Vagina (tissue), 2 donors: ENCODE data around the gene SULT4A1. TPM values are rescaled to one million over a fixed set of nuclear protein-coding genes. Genes with fewer than 3 reads are reported as not detected.
A peak's percentile ranks its signal among the peaks of the same experiment; 100 is the strongest.

Experiments used
- DNase-seq, 2 donors: peaks; one replicate each; pipeline ENCODE4 v3.0.0-alpha.2; 2017; ENCODE audit errors: extremely low spot score in 2 of 2
- H3K27ac ChIP-seq: fragments of 200-600 bp; sonication (generic); one replicate; pipeline ENCODE4 v1.5.1; 2019
- H3K27me3 ChIP-seq: fragments of 200-600 bp; sonication (generic); one replicate; pipeline ENCODE4 v1.5.1; 2019
- H3K36me3 ChIP-seq, 2 donors: fragments of 200-600 bp; sonication (generic); one replicate each; pipeline ENCODE4 v1.5.1; 2017 to 2019
- H3K4me1 ChIP-seq: fragments of 200-600 bp; sonication (generic); one replicate; pipeline ENCODE4 v1.5.1; 2019
- H3K4me3 ChIP-seq, 2 donors: fragments of 200-600 bp; sonication (generic); 1 replicate in 1 of 2; 2 replicates in 1 of 2; pipeline ENCODE4 v1.5.1; 2016 to 2019
- H3K9me3 ChIP-seq: fragments of 200-600 bp; sonication (generic); one replicate; pipeline ENCODE4 v1.5.1; 2019
- POLR2A ChIP-seq, 2 donors: fragments of 450-650 bp; IDR thresholded peaks; one replicate each; pipeline ENCODE4 v1.6.1; 2017; ENCODE audit warnings: antibody characterized with exemption in 2 of 2, mild to moderate bottlenecking in 2 of 2, moderate library complexity in 2 of 2
- POLR2AphosphoS5 ChIP-seq, 2 donors: sonication (generic); formaldehyde crosslinking; IDR thresholded peaks; one replicate each; pipeline ENCODE4 v1.9.0; 2017; ENCODE audit warnings: antibody characterized with exemption in 2 of 2, mild to moderate bottlenecking in 2 of 2, low read depth in 1 of 2; ENCODE audit not compliant: insufficient read depth in 1 of 2
- intact Hi-C: fragments of 100-400 bp; cut with DNase I; formaldehyde crosslinking; loops from one replicate; pipeline ENCODE4 v1.15.1; 2023
- total RNA-seq: library from RNA; depleted of rRNA; stranded (reverse); fragments of >200 nt; gene quantifications from one replicate; pipeline ENCODE4 v1.2.3, GENCODE V29; 2016
- TF ChIP-seq, protein P1 (sequence below), 3 experiments: fragments of 450-650 bp in 2 of 3; fragments of 200-600 bp in 1 of 3; sonication (generic) in 1 of 3; IDR thresholded peaks; one replicate each; pipeline ENCODE4 v1.5.1; 2017 to 2019; ENCODE audit warnings: antibody characterized with exemption in 3 of 3, mild to moderate bottlenecking in 2 of 3, moderate library complexity in 2 of 3

The SULT4A1 gene
- total RNA-seq, 1 donor from 2014 or later: 3.2 TPM

DNA sequence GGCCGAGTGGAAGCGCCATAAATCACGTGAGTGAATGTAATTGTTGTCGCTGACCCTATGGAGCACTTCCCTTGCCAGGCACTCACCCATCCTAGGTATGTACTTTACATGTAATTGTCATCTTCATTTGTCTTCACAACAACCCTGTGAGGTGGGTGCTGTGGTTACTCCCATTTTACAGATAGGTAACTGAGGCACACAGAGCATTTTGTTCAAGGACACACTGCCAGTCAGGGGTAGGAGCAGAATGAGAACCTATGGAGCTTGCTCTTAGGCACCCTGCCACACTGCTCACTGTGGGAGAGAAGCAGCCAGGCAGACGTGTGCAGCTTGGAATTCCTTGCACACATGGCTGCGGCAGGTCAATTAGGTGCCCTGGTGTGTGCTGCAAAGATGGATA is 49.4 kb downstream of the SULT4A1 start:
- intact Hi-C loops: no loop called here
- TF ChIP-seq, protein P1, sequence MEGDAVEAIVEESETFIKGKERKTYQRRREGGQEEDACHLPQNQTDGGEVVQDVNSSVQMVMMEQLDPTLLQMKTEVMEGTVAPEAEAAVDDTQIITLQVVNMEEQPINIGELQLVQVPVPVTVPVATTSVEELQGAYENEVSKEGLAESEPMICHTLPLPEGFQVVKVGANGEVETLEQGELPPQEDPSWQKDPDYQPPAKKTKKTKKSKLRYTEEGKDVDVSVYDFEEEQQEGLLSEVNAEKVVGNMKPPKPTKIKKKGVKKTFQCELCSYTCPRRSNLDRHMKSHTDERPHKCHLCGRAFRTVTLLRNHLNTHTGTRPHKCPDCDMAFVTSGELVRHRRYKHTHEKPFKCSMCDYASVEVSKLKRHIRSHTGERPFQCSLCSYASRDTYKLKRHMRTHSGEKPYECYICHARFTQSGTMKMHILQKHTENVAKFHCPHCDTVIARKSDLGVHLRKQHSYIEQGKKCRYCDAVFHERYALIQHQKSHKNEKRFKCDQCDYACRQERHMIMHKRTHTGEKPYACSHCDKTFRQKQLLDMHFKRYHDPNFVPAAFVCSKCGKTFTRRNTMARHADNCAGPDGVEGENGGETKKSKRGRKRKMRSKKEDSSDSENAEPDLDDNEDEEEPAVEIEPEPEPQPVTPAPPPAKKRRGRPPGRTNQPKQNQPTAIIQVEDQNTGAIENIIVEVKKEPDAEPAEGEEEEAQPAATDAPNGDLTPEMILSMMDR (IDR thresholded peaks at IDR 0.05): no peak
- TF ChIP-seq POLR2A (IDR thresholded peaks at IDR 0.05) (no peak), POLR2AphosphoS5 (IDR thresholded peaks at IDR 0.05; ENCODE audit: insufficient read depth in 1 of 2, low read depth in 1 of 2) (no peak)
- H3K4me1 ChIP-seq: peaks cover 16% of the 10 kb centered on the region
- DNase-seq: peak in 1 of 2 donors; percentile 52
- H3K27ac ChIP-seq: peak overlapping the region; percentile 74
- no peaks in the 10 kb centered on the region for H3K9me3 ChIP-seq
- H3K4me3 ChIP-seq: peak overlapping the region; percentile 80 to 91
- H3K36me3 ChIP-seq: no peaks in the 10 kb centered on the region
- H3K27me3 ChIP-seq: no peaks in the 10 kb centered on the region

- Histone ChIP-seq H3K4me1 (peaks cover 16% of the 10 kb centered on the region), H3K4me3 (peak within 1 kb of the TSS; percentile 80 to 91), H3K27me3 (no peaks in the 10 kb centered on the region), H3K27ac (peak within 1 kb of the TSS; percentile 74), H3K36me3 (no peaks in the 10 kb centered on the region), H3K9me3 (no peaks in the 10 kb centered on the region)
- intact Hi-C loops: no loop called here
- DNase-seq: peak; percentile 91 to 96
- TF ChIP-seq, protein P1 (IDR thresholded peaks at IDR 0.05): no peak
- TF ChIP-seq POLR2AphosphoS5 (IDR thresholded peaks at IDR 0.05; ENCODE audit: insufficient read depth in 1 of 2, low read depth in 1 of 2): peak; percentile 82 to 84
Measured at GRCh38 chr22:43812149-43812842, 50.0 kb downstream of the SULT4A1 start, which contains the start of gene EFCAB6. EFCAB6 (minus strand) TSS chr22:43812305; CDS start chr22:43782318, 29,987 bp downstream.

GRCh38 chr22:43811777-43812148 is 50.5 kb downstream of the SULT4A1 start:
- intact Hi-C loops: no loop called here
- Histone ChIP-seq H3K27ac (peak overlapping the region; percentile 74), H3K4me3 (peak overlapping the region; percentile 80 to 91), H3K36me3 (no peaks in the 10 kb centered on the region), H3K4me1 (peaks cover 16% of the 10 kb centered on the region), H3K9me3 (no peaks in the 10 kb centered on the region), H3K27me3 (no peaks in the 10 kb centered on the region)
- TF ChIP-seq, protein P1 (IDR thresholded peaks at IDR 0.05): no peak
- TF ChIP-seq POLR2A (IDR thresholded peaks at IDR 0.05): no peak
- no peak for TF ChIP-seq POLR2AphosphoS5 (IDR thresholded peaks at IDR 0.05; ENCODE audit: insufficient read depth in 1 of 2, low read depth in 1 of 2)
- peak; percentile 49 to 80 for DNase-seq

DNA sequence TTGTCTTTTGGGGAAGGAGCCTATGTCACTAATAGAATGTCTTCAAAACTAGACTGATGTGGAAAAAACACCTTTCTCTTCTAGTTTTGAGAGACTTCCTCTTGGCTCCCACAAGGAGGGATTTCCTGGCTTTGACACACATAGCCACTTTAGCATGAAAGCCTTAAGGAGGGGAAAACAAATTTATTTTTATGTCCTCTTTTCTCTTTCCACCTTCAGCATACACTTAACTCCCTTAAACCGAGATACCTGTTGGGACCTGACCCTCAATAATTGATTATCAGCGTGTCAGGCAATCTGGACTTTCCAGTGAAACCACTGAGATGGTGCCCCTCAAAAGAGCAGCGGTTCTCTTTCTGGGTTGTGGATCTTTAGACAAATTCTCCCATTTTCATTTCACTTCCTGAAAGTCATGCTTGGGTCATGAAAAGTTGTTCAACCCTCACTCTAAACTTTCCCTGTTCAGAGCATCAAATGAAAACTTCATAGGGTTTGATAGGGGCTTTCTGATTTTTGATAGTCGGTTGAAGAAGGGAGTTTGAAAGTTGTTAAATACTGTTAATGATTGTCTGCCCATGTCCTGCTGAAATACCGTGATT is 59.3 kb downstream of the SULT4A1 start:
- no peak for TF ChIP-seq POLR2A (IDR thresholded peaks at IDR 0.05)
- TF ChIP-seq, protein P1 (IDR thresholded peaks at IDR 0.05): no peak
- TF ChIP-seq POLR2AphosphoS5 (IDR thresholded peaks at IDR 0.05; ENCODE audit: insufficient read depth in 1 of 2, low read depth in 1 of 2): no peak
- Histone ChIP-seq H3K4me3 (no peak overlapping the region), H3K4me1 (no peaks in the 10 kb centered on the region), H3K9me3 (no peaks in the 10 kb centered on the region), H3K27me3 (no peaks in the 10 kb centered on the region), H3K27ac (no peak overlapping the region), H3K36me3 (no peaks in the 10 kb centered on the region)
- DNase-seq: peak in 1 of 2 donors; percentile 2
- intact Hi-C loops: no loop called here

DNA sequence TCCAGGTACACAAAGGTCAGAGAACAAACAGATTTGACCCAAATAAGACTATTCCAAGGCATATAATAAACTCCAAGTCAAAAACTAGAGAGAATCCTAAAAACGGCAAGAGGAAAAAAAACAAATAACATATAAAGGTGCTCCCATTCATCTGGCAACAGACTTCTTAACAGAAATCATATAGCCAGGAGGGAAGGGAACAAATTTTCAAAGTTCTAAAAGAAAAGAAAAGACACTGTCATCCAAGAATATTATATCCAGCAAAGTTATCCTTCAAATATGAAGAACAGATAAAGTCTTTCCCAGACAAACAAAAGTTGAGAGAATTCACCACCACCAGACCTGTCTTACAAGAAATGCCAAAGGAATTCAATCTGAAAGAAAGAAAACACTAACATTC is 61.3 kb downstream of the SULT4A1 start:
- H3K4me1 ChIP-seq: no peaks in the 10 kb centered on the region
- intact Hi-C loops: no loop called here

More for the DNA sequence above, 61.3 kb downstream of the SULT4A1 start:
- Histone ChIP-seq H3K36me3 (no peaks in the 10 kb centered on the region), H3K27me3 (no peaks in the 10 kb centered on the region), H3K4me3 (no peak overlapping the region), H3K9me3 (no peaks in the 10 kb centered on the region), H3K27ac (no peak overlapping the region)
- DNase-seq: no peak
- no peak for TF ChIP-seq POLR2AphosphoS5 (IDR thresholded peaks at IDR 0.05; ENCODE audit: insufficient read depth in 1 of 2, low read depth in 1 of 2)
- TF ChIP-seq POLR2A (IDR thresholded peaks at IDR 0.05): no peak
- TF ChIP-seq, protein P1 (IDR thresholded peaks at IDR 0.05): no peak
